Measurements from ENCODE around the gene KLHL21.

Gene KLHL21

GRCh38 chr1:6632588-6633514, 30.2 kb upstream of the KLHL21 start:
- H3K4me3 ChIP-seq (ENCODE audit: low read depth, low read length): no peak overlapping the region
- no peak for DNase-seq (ENCODE audit: low read depth, low spot score)
- TF ChIP-seq CTCF (IDR thresholded peaks at IDR 0.05; ENCODE audit: low read depth, low read length): no peak
- in situ Hi-C loops (cut with HindIII; ENCODE audit: low sequenced_read_pairs): no loop called here

- no peak for TF ChIP-seq CTCF (IDR thresholded peaks at IDR 0.05; ENCODE audit: low read depth, low read length)
- DNase-seq (ENCODE audit: low read depth, low spot score): no peak
- in situ Hi-C loops (cut with HindIII; ENCODE audit: low sequenced_read_pairs): no loop called here
- H3K4me3 ChIP-seq (ENCODE audit: low read depth, low read length): no peak overlapping the region
Observed at GRCh38 chr1:6631058-6631457, 28.4 kb upstream of the KLHL21 start.

GRCh38 chr1:6630027-6630426, 27.4 kb upstream of the KLHL21 start:
- in situ Hi-C loops (cut with HindIII; ENCODE audit: low sequenced_read_pairs): no loop called here
- H3K4me3 ChIP-seq (ENCODE audit: low read depth, low read length): no peak overlapping the region
- no peak for TF ChIP-seq CTCF (IDR thresholded peaks at IDR 0.05; ENCODE audit: low read depth, low read length)
- DNase-seq (ENCODE audit: low read depth, low spot score): no peak

- no peak overlapping the region for H3K4me3 ChIP-seq (ENCODE audit: low read depth, low read length)
- in situ Hi-C loops (cut with HindIII; ENCODE audit: low sequenced_read_pairs): no loop called here
- no peak for TF ChIP-seq CTCF (IDR thresholded peaks at IDR 0.05; ENCODE audit: low read depth, low read length)
- no peak for DNase-seq (ENCODE audit: low read depth, low spot score)
Observed at GRCh38 chr1:6628971-6629479, 26.4 kb upstream of the KLHL21 start.

- DNase-seq (ENCODE audit: low read depth, low spot score): no peak
- in situ Hi-C loops (cut with HindIII; ENCODE audit: low sequenced_read_pairs): no loop called here
Observed at GRCh38 chr1:6627841-6628545, 25.3 kb upstream of the KLHL21 start.

More at GRCh38 chr1:6627841-6628545, 25.3 kb upstream of the KLHL21 start:
- no peak overlapping the region for H3K4me3 ChIP-seq (ENCODE audit: low read depth, low read length)
- TF ChIP-seq CTCF (IDR thresholded peaks at IDR 0.05; ENCODE audit: low read depth, low read length): no peak
